SK-N-SH (cell line): ENCODE data around the gene CRMP1. TPM values are rescaled to one million over a fixed set of nuclear protein-coding genes. Genes with fewer than 3 reads are reported as not detected.

Experiments
- CTCF ChIA-PET: fragments of 300-600, 350-600 bp; formaldehyde crosslinking; extraction: SDS; loops from one replicate; lab custom pipeline; 2021; lab: Yijun Ruan, JAX
- POLR2A ChIA-PET: fragments of 350-600 bp; sonication (Branson Sonifier 250); formaldehyde crosslinking; extraction: SDS; loops from one replicate; lab custom pipeline; 2020; ENCODE audit warnings: antibody characterized with exemption, inconsistent platforms; lab: Yijun Ruan, JAX
- DNase-seq: peaks from one replicate; pipeline ENCODE4 v3.0.0; 2012
- H2AFZ ChIP-seq: fragments of 200-600 bp; sonication (generic); 2 replicates; pipeline ENCODE4 v1.8.1; 2016; ENCODE audit warnings: antibody characterized with exemption, mild to moderate bottlenecking, low read depth
- H3F3A ChIP-seq: fragments of 200-600 bp; sonication (generic); replicated peaks from 2 replicates; pipeline ENCODE3; 2016; ENCODE audit warnings: antibody characterized with exemption, mild to moderate bottlenecking; ENCODE audit not compliant: insufficient read depth
- H3K27ac ChIP-seq, 2 experiments: fragments of 200-500 bp in 1 of 2; fragments of 200-600 bp in 1 of 2; sonication (Bioruptor generic) in 1 of 2; sonication (generic), shearing (Covaris generic) in 1 of 2; 2 replicates each; pipeline versions ENCODE4 v1.5.1 to v1.6.1; 2014 to 2016; ENCODE audit warnings: low read depth in 2 of 2, inconsistent platforms in 1 of 2, low read length in 1 of 2, mild to moderate bottlenecking in 1 of 2, mixed read lengths in 1 of 2
- H3K27me3 ChIP-seq: fragments of 200-600 bp; sonication (generic), shearing (Covaris generic); 2 replicates; pipeline ENCODE4 v1.6.1; 2016; ENCODE audit warnings: mixed run types; ENCODE audit not compliant: insufficient read depth
- H3K36me3 ChIP-seq, 2 experiments: fragments of 200-500 bp in 1 of 2; fragments of 200-600 bp in 1 of 2; sonication (Bioruptor generic) in 1 of 2; sonication (generic) in 1 of 2; replicated peaks in 1 of 2; 2 replicates each; pipeline versions ENCODE3 to v1.5.1; 2014 to 2016; ENCODE audit warnings: low read length in 1 of 2, mild to moderate bottlenecking in 1 of 2; ENCODE audit not compliant: insufficient read depth in 2 of 2, control insufficient read depth in 1 of 2
- H3K4me1 ChIP-seq, 2 experiments: fragments of 200-500 bp in 1 of 2; fragments of 200-600 bp in 1 of 2; sonication (Bioruptor generic) in 1 of 2; sonication (generic), shearing (Covaris generic) in 1 of 2; 2 replicates each; pipeline versions ENCODE4 v1.5.1 to v1.6.1; 2014 to 2016; ENCODE audit warnings: low read depth in 1 of 2, low read length in 1 of 2, mixed run types in 1 of 2; ENCODE audit not compliant: insufficient read depth in 2 of 2, control insufficient read depth in 1 of 2
- H3K4me2 ChIP-seq: fragments of 200-600 bp; sonication (generic), shearing (Covaris generic); 2 replicates; pipeline ENCODE4 v1.6.1; 2017; ENCODE audit warnings: mixed run types
- H3K4me3 ChIP-seq, 2 experiments: fragments of 200-500 bp in 1 of 2; fragments of 200-600 bp in 1 of 2; sonication (Bioruptor generic) in 1 of 2; sonication (generic), shearing (Covaris generic) in 1 of 2; 2 replicates each; pipeline versions ENCODE4 v1.5.1 to v1.8.1; 2014 to 2016; ENCODE audit warnings: low read depth in 2 of 2, inconsistent platforms in 1 of 2, low read length in 1 of 2, mild to moderate bottlenecking in 1 of 2, mixed read lengths in 1 of 2, moderate library complexity in 1 of 2
- H3K79me2 ChIP-seq: fragments of 200-600 bp; sonication (generic); 2 replicates; pipeline ENCODE4 v1.8.1; 2017; ENCODE audit warnings: mild to moderate bottlenecking; ENCODE audit not compliant: insufficient read depth
- H3K9ac ChIP-seq: fragments of 200-600 bp; sonication (generic); 2 replicates; pipeline ENCODE4 v1.6.1; 2017; ENCODE audit warnings: mixed run types
- H3K9me2 ChIP-seq: fragments of 200-600 bp; sonication (generic); 2 replicates; pipeline ENCODE4 v1.6.1; 2017; ENCODE audit warnings: mixed run types
- H3K9me3 ChIP-seq: fragments of 200-600 bp; sonication (generic); 2 replicates; pipeline ENCODE4 v1.6.1; 2017; ENCODE audit warnings: mixed run types, mild to moderate bottlenecking, moderate library complexity
- H4K20me1 ChIP-seq: fragments of 200-600 bp; sonication (generic); 2 replicates; pipeline ENCODE4 v1.6.1; 2017; ENCODE audit warnings: mild to moderate bottlenecking, mixed run types; ENCODE audit not compliant: insufficient read depth
- CHD2 ChIP-seq: fragments of 150-350 bp; IDR thresholded peaks from 2 replicates; pipeline ENCODE4 v1.6.1; 2018; ENCODE audit warnings: low read length; ENCODE audit not compliant: partially characterized antibody
- EZH2phosphoT487 ChIP-seq: fragments of 200-600 bp; sonication (generic); IDR thresholded peaks from 2 replicates; pipeline ENCODE4 v1.6.1; 2017; ENCODE audit warnings: low read depth, mixed run types, mild to moderate bottlenecking, antibody characterized with exemption, moderate library complexity, borderline replicate concordance
- FOSL2 ChIP-seq: IDR thresholded peaks from 2 replicates; pipeline ENCODE4 v1.4.0; 2012; ENCODE audit warnings: low read depth, mild to moderate bottlenecking, moderate library complexity, borderline replicate concordance
- FOXM1 ChIP-seq: IDR thresholded peaks from 2 replicates; pipeline ENCODE4 v1.4.0; 2012; ENCODE audit warnings: low read depth, mild to moderate bottlenecking
- GABPA ChIP-seq: IDR thresholded peaks from 2 replicates; pipeline ENCODE4 v1.4.0; 2012; ENCODE audit warnings: low read depth, mild to moderate bottlenecking
- GATA2 ChIP-seq: sonication (generic); formaldehyde crosslinking; IDR thresholded peaks from 2 replicates; pipeline ENCODE4 v1.5.0; 2020; ENCODE audit warnings: mild to moderate bottlenecking, missing genetic modification reagents
- JUND ChIP-seq: IDR thresholded peaks from 2 replicates; pipeline ENCODE4 v1.4.0; 2012
- MEF2A ChIP-seq: IDR thresholded peaks from 2 replicates; pipeline ENCODE4 v1.4.0; 2012; ENCODE audit warnings: low read depth, borderline replicate concordance
- NRF1 ChIP-seq: IDR thresholded peaks from 2 replicates; pipeline ENCODE4 v1.6.1; 2012; ENCODE audit warnings: low read depth, mild to moderate bottlenecking, low read length
- RFX5 ChIP-seq: IDR thresholded peaks from 2 replicates; pipeline ENCODE4 v1.6.1; 2012; ENCODE audit warnings: mild to moderate bottlenecking, improper control_type of control experiment, low read length
- RXRA ChIP-seq: IDR thresholded peaks from 2 replicates; pipeline ENCODE4 v1.4.0; 2012; ENCODE audit warnings: low read depth, mild to moderate bottlenecking, borderline replicate concordance
- SMC3 ChIP-seq: IDR thresholded peaks from 2 replicates; pipeline ENCODE4 v1.6.1; 2012; ENCODE audit warnings: low read depth, low read length, improper control_type of control experiment
- TCF12 ChIP-seq: IDR thresholded peaks from 2 replicates; pipeline ENCODE4 v1.4.0; 2012
- TEAD4 ChIP-seq: IDR thresholded peaks from 2 replicates; pipeline ENCODE4 v1.4.0; 2012; ENCODE audit warnings: mild to moderate bottlenecking, borderline replicate concordance; ENCODE audit not compliant: insufficient read depth
- WGBS: methylation state at CpG from one replicate; pipeline ENCODE4 v1.1.6; 2017; ENCODE audit warnings: low lambda C conversion rate; 5-methylcytosine and 5-hydroxymethylcytosine counted together
- polyA plus RNA-seq, 3 experiments: library from polyadenylated mRNA; depleted of rRNA; stranded (reverse); fragments of >200 nt; gene quantifications; 2 replicates each; pipeline ENCODE4 v1.2.3, GENCODE V29; 2012
- TF ChIP-seq, protein P1 (sequence below): fragments of 200-600 bp; sonication (generic); IDR thresholded peaks from 2 replicates; pipeline ENCODE4 v1.6.1; 2017; ENCODE audit warnings: antibody characterized with exemption, mild to moderate bottlenecking, moderate library complexity
- TF ChIP-seq, protein P2 (sequence below): IDR thresholded peaks from 2 replicates; pipeline ENCODE4 v1.4.0; 2012; ENCODE audit warnings: low read depth, borderline replicate concordance
- TF ChIP-seq, protein P3 (sequence below): fragments of 150-350 bp; IDR thresholded peaks from 2 replicates; pipeline ENCODE4 v1.6.1; 2017; ENCODE audit warnings: antibody characterized with exemption, low read length, low read depth, borderline replicate concordance
- TF ChIP-seq, protein P4 (sequence below): fragments of 150-350 bp; IDR thresholded peaks from 2 replicates; pipeline ENCODE4 v1.6.1; 2016; ENCODE audit warnings: mild to moderate bottlenecking, low read depth, low read length
- TF ChIP-seq, protein P5 (sequence below): IDR thresholded peaks from 2 replicates; pipeline ENCODE4 v1.4.0; 2012; ENCODE audit warnings: low read depth, borderline replicate concordance
- TF ChIP-seq, protein P6 (sequence below): IDR thresholded peaks from 2 replicates; pipeline ENCODE4 v1.4.0; 2012; ENCODE audit warnings: low read depth

CRMP1 gene
- polyA plus RNA-seq, 1 of the 3 experiments (the other 2 are of a cell fraction) = 3.4 TPM

DNA sequence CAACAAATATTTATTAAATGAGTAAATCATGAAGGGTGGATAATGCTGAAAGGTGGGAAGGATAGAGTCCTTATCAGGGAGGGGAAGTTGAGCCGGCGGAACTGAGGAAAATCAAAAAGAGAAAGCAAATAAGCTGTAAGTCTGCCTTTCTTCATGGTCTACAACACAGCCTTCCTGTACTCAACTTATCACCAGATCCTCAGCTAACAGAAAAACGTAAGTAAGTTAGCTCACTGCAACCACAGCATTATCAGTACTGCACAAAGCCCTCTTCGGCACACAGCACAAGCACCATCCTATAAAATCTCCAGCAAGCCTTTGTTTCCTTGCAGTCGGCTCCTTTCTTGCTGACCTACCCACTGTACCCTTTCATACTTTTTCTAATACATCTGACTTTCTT lies 70.3 kb downstream of the CRMP1 start:
- Histone ChIP-seq H3K27ac (no peak overlapping the region), H4K20me1 (no peaks in the 10 kb centered on the region; the same call in 1 of the 2 replicates), H3F3A (no peaks in the 10 kb centered on the region), H3K4me1 (no peaks in the 10 kb centered on the region; a peak in 1 of 4 replicates), H3K4me2 (no peak overlapping the region), H3K9ac (no peak overlapping the region), H3K79me2 (no peaks in the 10 kb centered on the region), H3K9me3 (no peaks in the 10 kb centered on the region), H3K27me3 (no peaks in the 10 kb centered on the region), H3K4me3 (no peak overlapping the region), H2AFZ (no peak overlapping the region), H3K36me3 (peaks cover 6 to 47% of the 10 kb centered on the region in 2 experiments), H3K9me2 (no peaks in the 10 kb centered on the region)
- POLR2A ChIA-PET = no interaction called here
- no peak for DNase-seq
- CTCF ChIA-PET = interaction anchor here (0.7 to 4.9 kb wide), 8 partner anchors 9 to 447 kb away, joined by 3 to 32 read pairs (median 4); partner anchors contain the start of gene WFS1
- TF ChIP-seq, protein P1, sequence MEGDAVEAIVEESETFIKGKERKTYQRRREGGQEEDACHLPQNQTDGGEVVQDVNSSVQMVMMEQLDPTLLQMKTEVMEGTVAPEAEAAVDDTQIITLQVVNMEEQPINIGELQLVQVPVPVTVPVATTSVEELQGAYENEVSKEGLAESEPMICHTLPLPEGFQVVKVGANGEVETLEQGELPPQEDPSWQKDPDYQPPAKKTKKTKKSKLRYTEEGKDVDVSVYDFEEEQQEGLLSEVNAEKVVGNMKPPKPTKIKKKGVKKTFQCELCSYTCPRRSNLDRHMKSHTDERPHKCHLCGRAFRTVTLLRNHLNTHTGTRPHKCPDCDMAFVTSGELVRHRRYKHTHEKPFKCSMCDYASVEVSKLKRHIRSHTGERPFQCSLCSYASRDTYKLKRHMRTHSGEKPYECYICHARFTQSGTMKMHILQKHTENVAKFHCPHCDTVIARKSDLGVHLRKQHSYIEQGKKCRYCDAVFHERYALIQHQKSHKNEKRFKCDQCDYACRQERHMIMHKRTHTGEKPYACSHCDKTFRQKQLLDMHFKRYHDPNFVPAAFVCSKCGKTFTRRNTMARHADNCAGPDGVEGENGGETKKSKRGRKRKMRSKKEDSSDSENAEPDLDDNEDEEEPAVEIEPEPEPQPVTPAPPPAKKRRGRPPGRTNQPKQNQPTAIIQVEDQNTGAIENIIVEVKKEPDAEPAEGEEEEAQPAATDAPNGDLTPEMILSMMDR = no peak
- TF ChIP-seq, protein P2, sequence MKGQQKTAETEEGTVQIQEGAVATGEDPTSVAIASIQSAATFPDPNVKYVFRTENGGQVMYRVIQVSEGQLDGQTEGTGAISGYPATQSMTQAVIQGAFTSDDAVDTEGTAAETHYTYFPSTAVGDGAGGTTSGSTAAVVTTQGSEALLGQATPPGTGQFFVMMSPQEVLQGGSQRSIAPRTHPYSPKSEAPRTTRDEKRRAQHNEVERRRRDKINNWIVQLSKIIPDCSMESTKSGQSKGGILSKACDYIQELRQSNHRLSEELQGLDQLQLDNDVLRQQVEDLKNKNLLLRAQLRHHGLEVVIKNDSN = no peak
- TF ChIP-seq SMC3 = no peak
- no peak for TF ChIP-seq CHD2
- TF ChIP-seq GABPA = no peak
- TF ChIP-seq MEF2A = no peak
- TF ChIP-seq TEAD4 = no peak
- TF ChIP-seq, protein P3, sequence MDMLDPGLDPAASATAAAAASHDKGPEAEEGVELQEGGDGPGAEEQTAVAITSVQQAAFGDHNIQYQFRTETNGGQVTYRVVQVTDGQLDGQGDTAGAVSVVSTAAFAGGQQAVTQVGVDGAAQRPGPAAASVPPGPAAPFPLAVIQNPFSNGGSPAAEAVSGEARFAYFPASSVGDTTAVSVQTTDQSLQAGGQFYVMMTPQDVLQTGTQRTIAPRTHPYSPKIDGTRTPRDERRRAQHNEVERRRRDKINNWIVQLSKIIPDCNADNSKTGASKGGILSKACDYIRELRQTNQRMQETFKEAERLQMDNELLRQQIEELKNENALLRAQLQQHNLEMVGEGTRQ = no peak
- no peak for TF ChIP-seq EZH2phosphoT487
- TF ChIP-seq, protein P4, sequence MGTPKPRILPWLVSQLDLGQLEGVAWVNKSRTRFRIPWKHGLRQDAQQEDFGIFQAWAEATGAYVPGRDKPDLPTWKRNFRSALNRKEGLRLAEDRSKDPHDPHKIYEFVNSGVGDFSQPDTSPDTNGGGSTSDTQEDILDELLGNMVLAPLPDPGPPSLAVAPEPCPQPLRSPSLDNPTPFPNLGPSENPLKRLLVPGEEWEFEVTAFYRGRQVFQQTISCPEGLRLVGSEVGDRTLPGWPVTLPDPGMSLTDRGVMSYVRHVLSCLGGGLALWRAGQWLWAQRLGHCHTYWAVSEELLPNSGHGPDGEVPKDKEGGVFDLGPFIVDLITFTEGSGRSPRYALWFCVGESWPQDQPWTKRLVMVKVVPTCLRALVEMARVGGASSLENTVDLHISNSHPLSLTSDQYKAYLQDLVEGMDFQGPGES = no peak
- no peak for TF ChIP-seq NRF1
- no peak for TF ChIP-seq TCF12
- TF ChIP-seq, protein P5, sequence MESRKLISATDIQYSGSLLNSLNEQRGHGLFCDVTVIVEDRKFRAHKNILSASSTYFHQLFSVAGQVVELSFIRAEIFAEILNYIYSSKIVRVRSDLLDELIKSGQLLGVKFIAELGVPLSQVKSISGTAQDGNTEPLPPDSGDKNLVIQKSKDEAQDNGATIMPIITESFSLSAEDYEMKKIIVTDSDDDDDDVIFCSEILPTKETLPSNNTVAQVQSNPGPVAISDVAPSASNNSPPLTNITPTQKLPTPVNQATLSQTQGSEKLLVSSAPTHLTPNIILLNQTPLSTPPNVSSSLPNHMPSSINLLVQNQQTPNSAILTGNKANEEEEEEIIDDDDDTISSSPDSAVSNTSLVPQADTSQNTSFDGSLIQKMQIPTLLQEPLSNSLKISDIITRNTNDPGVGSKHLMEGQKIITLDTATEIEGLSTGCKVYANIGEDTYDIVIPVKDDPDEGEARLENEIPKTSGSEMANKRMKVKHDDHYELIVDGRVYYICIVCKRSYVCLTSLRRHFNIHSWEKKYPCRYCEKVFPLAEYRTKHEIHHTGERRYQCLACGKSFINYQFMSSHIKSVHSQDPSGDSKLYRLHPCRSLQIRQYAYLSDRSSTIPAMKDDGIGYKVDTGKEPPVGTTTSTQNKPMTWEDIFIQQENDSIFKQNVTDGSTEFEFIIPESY = no peak
- TF ChIP-seq FOSL2 = no peak
- no peak for TF ChIP-seq RXRA
- TF ChIP-seq, protein P6, sequence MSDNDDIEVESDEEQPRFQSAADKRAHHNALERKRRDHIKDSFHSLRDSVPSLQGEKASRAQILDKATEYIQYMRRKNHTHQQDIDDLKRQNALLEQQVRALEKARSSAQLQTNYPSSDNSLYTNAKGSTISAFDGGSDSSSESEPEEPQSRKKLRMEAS = no peak
- no peak for TF ChIP-seq JUND
- TF ChIP-seq GATA2 (CRISPR knock-in tag) = no peak
- TF ChIP-seq FOXM1 = no peak
- TF ChIP-seq RFX5 = no peak
- 93% methylated on average over 5 of the region's 5 CpGs for WGBS
